ENCODE results near the gene MRPS30. TPM values are rescaled to one million over a fixed set of nuclear protein-coding genes. Genes with fewer than 3 reads are reported as not detected.

MRPS30 gene
- polyA plus RNA-seq, 1 donor from 2014 or later = 52.5 TPM

DNA sequence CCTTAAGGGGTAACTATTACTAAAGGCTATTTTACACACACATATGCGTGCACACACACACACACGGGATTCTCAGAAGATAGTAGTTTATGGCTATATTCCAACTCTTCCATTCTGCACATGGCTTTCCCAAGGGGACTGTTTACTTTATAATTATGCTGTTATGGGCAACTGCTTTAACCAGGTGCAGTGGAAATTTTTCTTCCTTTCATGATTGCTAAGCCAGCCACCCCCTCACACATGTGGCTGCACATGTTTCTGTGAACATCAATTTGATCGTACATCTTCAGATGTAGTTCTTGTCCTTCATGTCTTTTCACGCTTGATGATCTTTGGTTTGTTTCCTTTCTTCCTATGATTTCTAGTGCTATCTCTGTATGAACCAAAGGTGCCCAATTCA is 37.0 kb downstream of the MRPS30 start:
- no peaks in the 10 kb centered on the region for H3K9me2 ChIP-seq (ENCODE audit: insufficient read depth, low read length)
- H3K36me3 ChIP-seq (ENCODE audit: insufficient read depth, low read length) = no peaks in the 10 kb centered on the region
- no peak overlapping the region for H2AFZ ChIP-seq (ENCODE audit: low read depth, low read length)
- no peak overlapping the region for H3K4me3 ChIP-seq (ENCODE audit: low read length)
- no peak overlapping the region for H3K9ac ChIP-seq (ENCODE audit: low read length)
- no peak overlapping the region for H3K4me2 ChIP-seq (ENCODE audit: low read length)
- no peak overlapping the region for H3K27ac ChIP-seq (ENCODE audit: low read length)
- no peaks in the 10 kb centered on the region for H3K9me3 ChIP-seq (ENCODE audit: low read length)
- no peaks in the 10 kb centered on the region for H3K27me3 ChIP-seq (ENCODE audit: insufficient read depth, low read depth, low read length)
- no peaks in the 10 kb centered on the region for H3K79me2 ChIP-seq (replicated peaks; ENCODE audit: insufficient read depth, low read length)
- TF ChIP-seq SMC3 (conservative IDR thresholded peaks at IDR 0.05; ENCODE audit: poor library complexity) (no peak), TAF1 (IDR thresholded peaks at IDR 0.05; ENCODE audit: low read depth) (no peak), EZH2 (IDR thresholded peaks at IDR 0.05; ENCODE audit: borderline replicate concordance, insufficient read depth, low read length, poor library complexity, severe bottlenecking) (no peak), RAD21 (conservative IDR thresholded peaks at IDR 0.05) (no peak), MXI1 (conservative IDR thresholded peaks at IDR 0.05; ENCODE audit: poor library complexity, severe bottlenecking) (no peak), EP300 (conservative IDR thresholded peaks at IDR 0.05; ENCODE audit: poor library complexity, severe bottlenecking) (no peak), POLR2AphosphoS5 (IDR thresholded peaks at IDR 0.05) (no peak)
- TF ChIP-seq, protein P1, sequence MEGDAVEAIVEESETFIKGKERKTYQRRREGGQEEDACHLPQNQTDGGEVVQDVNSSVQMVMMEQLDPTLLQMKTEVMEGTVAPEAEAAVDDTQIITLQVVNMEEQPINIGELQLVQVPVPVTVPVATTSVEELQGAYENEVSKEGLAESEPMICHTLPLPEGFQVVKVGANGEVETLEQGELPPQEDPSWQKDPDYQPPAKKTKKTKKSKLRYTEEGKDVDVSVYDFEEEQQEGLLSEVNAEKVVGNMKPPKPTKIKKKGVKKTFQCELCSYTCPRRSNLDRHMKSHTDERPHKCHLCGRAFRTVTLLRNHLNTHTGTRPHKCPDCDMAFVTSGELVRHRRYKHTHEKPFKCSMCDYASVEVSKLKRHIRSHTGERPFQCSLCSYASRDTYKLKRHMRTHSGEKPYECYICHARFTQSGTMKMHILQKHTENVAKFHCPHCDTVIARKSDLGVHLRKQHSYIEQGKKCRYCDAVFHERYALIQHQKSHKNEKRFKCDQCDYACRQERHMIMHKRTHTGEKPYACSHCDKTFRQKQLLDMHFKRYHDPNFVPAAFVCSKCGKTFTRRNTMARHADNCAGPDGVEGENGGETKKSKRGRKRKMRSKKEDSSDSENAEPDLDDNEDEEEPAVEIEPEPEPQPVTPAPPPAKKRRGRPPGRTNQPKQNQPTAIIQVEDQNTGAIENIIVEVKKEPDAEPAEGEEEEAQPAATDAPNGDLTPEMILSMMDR (IDR thresholded peaks at IDR 0.05; ENCODE audit: poor library complexity, severe bottlenecking) = no peak
- TF ChIP-seq, protein P2, sequence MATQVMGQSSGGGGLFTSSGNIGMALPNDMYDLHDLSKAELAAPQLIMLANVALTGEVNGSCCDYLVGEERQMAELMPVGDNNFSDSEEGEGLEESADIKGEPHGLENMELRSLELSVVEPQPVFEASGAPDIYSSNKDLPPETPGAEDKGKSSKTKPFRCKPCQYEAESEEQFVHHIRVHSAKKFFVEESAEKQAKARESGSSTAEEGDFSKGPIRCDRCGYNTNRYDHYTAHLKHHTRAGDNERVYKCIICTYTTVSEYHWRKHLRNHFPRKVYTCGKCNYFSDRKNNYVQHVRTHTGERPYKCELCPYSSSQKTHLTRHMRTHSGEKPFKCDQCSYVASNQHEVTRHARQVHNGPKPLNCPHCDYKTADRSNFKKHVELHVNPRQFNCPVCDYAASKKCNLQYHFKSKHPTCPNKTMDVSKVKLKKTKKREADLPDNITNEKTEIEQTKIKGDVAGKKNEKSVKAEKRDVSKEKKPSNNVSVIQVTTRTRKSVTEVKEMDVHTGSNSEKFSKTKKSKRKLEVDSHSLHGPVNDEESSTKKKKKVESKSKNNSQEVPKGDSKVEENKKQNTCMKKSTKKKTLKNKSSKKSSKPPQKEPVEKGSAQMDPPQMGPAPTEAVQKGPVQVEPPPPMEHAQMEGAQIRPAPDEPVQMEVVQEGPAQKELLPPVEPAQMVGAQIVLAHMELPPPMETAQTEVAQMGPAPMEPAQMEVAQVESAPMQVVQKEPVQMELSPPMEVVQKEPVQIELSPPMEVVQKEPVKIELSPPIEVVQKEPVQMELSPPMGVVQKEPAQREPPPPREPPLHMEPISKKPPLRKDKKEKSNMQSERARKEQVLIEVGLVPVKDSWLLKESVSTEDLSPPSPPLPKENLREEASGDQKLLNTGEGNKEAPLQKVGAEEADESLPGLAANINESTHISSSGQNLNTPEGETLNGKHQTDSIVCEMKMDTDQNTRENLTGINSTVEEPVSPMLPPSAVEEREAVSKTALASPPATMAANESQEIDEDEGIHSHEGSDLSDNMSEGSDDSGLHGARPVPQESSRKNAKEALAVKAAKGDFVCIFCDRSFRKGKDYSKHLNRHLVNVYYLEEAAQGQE (IDR thresholded peaks at IDR 0.05; ENCODE audit: borderline replicate concordance) = no peak
- H4K20me1 ChIP-seq (ENCODE audit: insufficient read depth) = no peaks in the 10 kb centered on the region
- H3F3A ChIP-seq (ENCODE audit: insufficient read depth, low read length, poor library complexity, severe bottlenecking) = no peaks in the 10 kb centered on the region

DNA sequence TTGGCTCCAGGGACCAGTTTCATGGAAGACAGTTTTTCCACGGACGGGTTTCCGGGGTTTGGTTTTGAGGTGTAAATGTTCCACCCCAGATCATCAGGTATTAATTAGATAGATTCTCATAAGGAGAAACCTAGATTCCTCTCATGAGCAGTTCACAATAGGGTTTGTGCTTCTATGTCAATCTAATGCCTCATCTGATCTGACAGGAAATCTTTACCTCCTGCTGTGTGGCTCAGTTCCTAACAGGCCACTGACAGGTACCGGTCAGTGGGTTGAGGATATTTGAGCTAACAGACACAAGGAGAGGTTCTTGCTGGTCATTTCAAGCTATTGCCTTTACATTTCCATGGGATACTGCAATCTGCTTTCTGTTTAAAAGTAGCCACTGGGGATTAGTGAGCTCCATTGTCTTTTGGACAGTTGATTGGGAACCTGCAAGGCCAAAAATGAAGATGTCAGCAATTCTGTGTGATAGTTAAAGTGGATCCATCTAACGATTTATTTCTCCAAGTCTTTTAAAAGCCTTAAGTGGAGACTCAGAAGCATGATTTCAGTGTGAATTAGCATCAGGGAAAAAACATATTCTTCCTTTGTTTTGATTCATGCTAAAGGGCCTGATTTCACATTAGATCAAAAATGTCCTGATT is 38.6 kb downstream of the MRPS30 start:
- TF ChIP-seq RAD21 (conservative IDR thresholded peaks at IDR 0.05) (no peak), TAF1 (IDR thresholded peaks at IDR 0.05; ENCODE audit: low read depth) (no peak)
- TF ChIP-seq, protein P2 (IDR thresholded peaks at IDR 0.05; ENCODE audit: borderline replicate concordance) = no peak
- Histone ChIP-seq H3K36me3 (ENCODE audit: insufficient read depth, low read length) (no peaks in the 10 kb centered on the region), H3F3A (ENCODE audit: insufficient read depth, low read length, poor library complexity, severe bottlenecking) (no peaks in the 10 kb centered on the region), H3K4me2 (ENCODE audit: low read length) (no peak overlapping the region), H4K20me1 (ENCODE audit: insufficient read depth) (no peaks in the 10 kb centered on the region), H3K9me3 (ENCODE audit: low read length) (no peaks in the 10 kb centered on the region), H3K27me3 (ENCODE audit: insufficient read depth, low read depth, low read length) (no peaks in the 10 kb centered on the region), H2AFZ (ENCODE audit: low read depth, low read length) (no peak overlapping the region), H3K27ac (ENCODE audit: low read length) (no peak overlapping the region), H3K9ac (ENCODE audit: low read length) (no peak overlapping the region), H3K79me2 (replicated peaks; ENCODE audit: insufficient read depth, low read length) (no peaks in the 10 kb centered on the region), H3K9me2 (ENCODE audit: insufficient read depth, low read length) (no peaks in the 10 kb centered on the region), H3K4me3 (ENCODE audit: low read length) (no peak overlapping the region)
